HEK293T (cell line): ENCODE data around the gene OR10AD1.
A peak's percentile ranks its signal among the peaks of the same experiment; 100 is the strongest.

Source experiments
- CTCF ChIA-PET: fragments of 350-600 bp; formaldehyde crosslinking; extraction: SDS; loops from one replicate; lab custom pipeline; 2021; ENCODE audit warnings: antibody characterized with exemption, inconsistent platforms; lab: Yijun Ruan, JAX
- POLR2A ChIA-PET: fragments of 350-600 bp; formaldehyde crosslinking; extraction: SDS; loops from one replicate; lab custom pipeline; 2020; ENCODE audit warnings: antibody characterized with exemption, inconsistent platforms; lab: Yijun Ruan, JAX
- DNase-seq: peaks from one replicate; pipeline ENCODE4 v3.0.0; 2012; ENCODE audit warnings: mixed read lengths; ENCODE audit errors: extremely low spot score
- ARNT ChIP-seq: fragments of 450-650 bp; IDR thresholded peaks from 2 replicates; pipeline ENCODE4 v1.6.1; 2017; ENCODE audit warnings: mild to moderate bottlenecking
- BHLHE40 ChIP-seq: fragments of 450-650 bp; IDR thresholded peaks from 2 replicates; pipeline ENCODE4 v1.6.1; 2016; ENCODE audit warnings: mild to moderate bottlenecking, moderate library complexity, borderline replicate concordance
- CTBP1 ChIP-seq: fragments of 450-650 bp; IDR thresholded peaks from 2 replicates; pipeline ENCODE4 v1.6.1; 2016; ENCODE audit warnings: borderline replicate concordance
- ELF4 ChIP-seq: fragments of 450-650 bp; IDR thresholded peaks from 2 replicates; pipeline ENCODE4 v1.6.1; 2017; ENCODE audit warnings: antibody characterized with exemption
- FOXA1 ChIP-seq: fragments of 450-650 bp; IDR thresholded peaks from 2 replicates; pipeline ENCODE4 v1.6.1; 2016; ENCODE audit warnings: mild to moderate bottlenecking
- FOXK2 ChIP-seq: fragments of 450-650 bp; IDR thresholded peaks from 2 replicates; pipeline ENCODE4 v1.6.1; 2016; ENCODE audit warnings: mild to moderate bottlenecking
- FOXM1 ChIP-seq: fragments of 450-650 bp; IDR thresholded peaks from 2 replicates; pipeline ENCODE4 v1.6.1; 2017; ENCODE audit warnings: mild to moderate bottlenecking, borderline replicate concordance
- HDGF ChIP-seq: fragments of 450-650 bp; IDR thresholded peaks from 2 replicates; pipeline ENCODE4 v1.6.1; 2017; ENCODE audit warnings: antibody characterized with exemption, borderline replicate concordance
- L3MBTL2 ChIP-seq: fragments of 450-650 bp; conservative IDR thresholded peaks from 2 replicates; pipeline ENCODE4 v1.6.1; 2016; ENCODE audit warnings: mild to moderate bottlenecking
- LEF1 ChIP-seq: fragments of 450-650 bp; IDR thresholded peaks from 2 replicates; pipeline ENCODE4 v1.6.1; 2017; ENCODE audit warnings: mild to moderate bottlenecking, borderline replicate concordance
- NFRKB ChIP-seq: fragments of 450-650 bp; IDR thresholded peaks from 2 replicates; pipeline ENCODE4 v1.6.1; 2016; ENCODE audit warnings: mild to moderate bottlenecking, moderate library complexity
- PKNOX1 ChIP-seq: fragments of 450-650 bp; IDR thresholded peaks from 2 replicates; pipeline ENCODE4 v1.6.1; 2016
- SP1 ChIP-seq: fragments of 450-650 bp; IDR thresholded peaks from 2 replicates; pipeline ENCODE4 v1.6.1; 2017
- SUZ12 ChIP-seq: fragments of 450-650 bp; IDR thresholded peaks from 2 replicates; pipeline ENCODE4 v1.6.1; 2016; ENCODE audit warnings: mild to moderate bottlenecking
- TARDBP ChIP-seq: fragments of 450-650 bp; IDR thresholded peaks from 2 replicates; pipeline ENCODE4 v1.6.1; 2016
- ZNF384 ChIP-seq: fragments of 450-650 bp; IDR thresholded peaks from 2 replicates; pipeline ENCODE4 v1.6.1; 2016

The OR10AD1 gene

GRCh38 chr12:48198985-48199384 lies 4.1 kb downstream of the OR10AD1 start:
- TF ChIP-seq ELF4 (no peak), L3MBTL2 (no peak), NFRKB (no peak), PKNOX1 (no peak)
- ChIA-PET POLR2A (interaction anchor here (1.5 kb wide), 1 partner anchor 13 kb away, joined by 8 read pairs; no protein-coding TSS in a partner anchor), CTCF (interaction anchor here (0.6 to 2.9 kb wide), 3 partner anchors 9 to 34 kb away, joined by 3 to 10 read pairs (median 4); no protein-coding TSS in a partner anchor)
- no peak for DNase-seq

- TF ChIP-seq L3MBTL2 (no peak), LEF1 (no peak), BHLHE40 (no peak), PKNOX1 (no peak), SUZ12 (no peak), NFRKB (no peak), ELF4 (no peak), SP1 (no peak), FOXA1 (no peak), ARNT (no peak), TARDBP (no peak), CTBP1 (no peak), HDGF (no peak), FOXM1 (no peak), ZNF384 (no peak), FOXK2 (no peak)
- CTCF ChIA-PET, result interaction anchor here (0.6 to 2.9 kb wide), 4 partner anchors 9 to 33 kb away, joined by 3 to 10 read pairs (median 4); no protein-coding TSS in a partner anchor
- DNase-seq, result peak; percentile 19
- POLR2A ChIA-PET, result interaction anchor here (1.2 kb wide), 1 partner anchor 14 kb away, joined by 4 read pairs; no protein-coding TSS in a partner anchor
Measured at GRCh38 chr12:48198672-48198971, 4.5 kb downstream of the OR10AD1 start.

GRCh38 chr12:48197971-48198671 lies 5.0 kb downstream of the OR10AD1 start:
- CTCF ChIA-PET, result interaction anchor here (0.5 to 2.9 kb wide), 10 partner anchors 9 to 389 kb away, joined by 3 to 10 read pairs (median 3); partner anchors contain the start of gene CCDC184
- TF ChIP-seq NFRKB, result no peak
- peak; percentile 14; the same call in 1 of the 2 replicates for TF ChIP-seq PKNOX1
- TF ChIP-seq L3MBTL2, result peak; percentile 89
- no peak for TF ChIP-seq BHLHE40
- peak; percentile 90 for DNase-seq
- POLR2A ChIA-PET, result interaction anchor here (1.1 to 1.9 kb wide), 4 partner anchors 12 to 92 kb away, joined by 3 to 7 read pairs (median 4); partner anchors contain the start of genes ASB8 and SENP1

- TF ChIP-seq L3MBTL2, result no peak
- TF ChIP-seq ELF4, result no peak
- TF ChIP-seq ARNT, result no peak
- TF ChIP-seq FOXA1, result no peak
- TF ChIP-seq CTBP1, result no peak
- TF ChIP-seq HDGF, result no peak
- no peak for TF ChIP-seq TARDBP
- no peak for TF ChIP-seq ZNF384
- TF ChIP-seq NFRKB, result no peak
- no peak for TF ChIP-seq SUZ12
- TF ChIP-seq SP1, result no peak
- TF ChIP-seq LEF1, result no peak
- TF ChIP-seq FOXK2, result no peak
- no peak for TF ChIP-seq BHLHE40
- TF ChIP-seq PKNOX1, result no peak
- POLR2A ChIA-PET, result interaction anchor here (0.7 to 1.9 kb wide), 7 partner anchors 8 to 92 kb away, joined by 3 to 7 read pairs (median 4); partner anchors contain the start of genes ASB8, CCDC184, PFKM and SENP1
- DNase-seq, result peak; percentile 45
- CTCF ChIA-PET, result interaction anchor here (0.5 to 2.9 kb wide), 15 partner anchors 8 to 421 kb away, joined by 3 to 10 read pairs (median 3); partner anchors contain the start of gene CCDC184
Measured at GRCh38 chr12:48197549-48197970, 5.5 kb downstream of the OR10AD1 start.

- POLR2A ChIA-PET, result no interaction called here
- DNase-seq, result no peak
- CTCF ChIA-PET, result interaction anchor here (2.2 kb wide), 1 partner anchor 423 kb away, joined by 7 read pairs; no protein-coding TSS in a partner anchor
- TF ChIP-seq SP1 (no peak), CTBP1 (no peak), NFRKB (no peak), FOXK2 (no peak), ARNT (no peak)
Measured at GRCh38 chr12:48194799-48195201, 8.3 kb downstream of the OR10AD1 start.

- ChIA-PET CTCF (interaction anchor here (0.6 to 2.2 kb wide), 2 partner anchors 22 to 424 kb away, joined by 3 to 7 read pairs; no protein-coding TSS in a partner anchor), POLR2A (interaction anchor here (1.4 kb wide), 1 partner anchor 11 kb away, joined by 6 read pairs; no protein-coding TSS in a partner anchor)
- no peak for TF ChIP-seq LEF1
- TF ChIP-seq CTBP1, result no peak
- no peak for TF ChIP-seq HDGF
- TF ChIP-seq NFRKB, result no peak
- no peak for TF ChIP-seq FOXA1
- no peak for TF ChIP-seq ARNT
- no peak for TF ChIP-seq FOXM1
- TF ChIP-seq FOXK2, result no peak
- TF ChIP-seq SP1, result no peak
- no peak for TF ChIP-seq BHLHE40
- TF ChIP-seq ELF4, result no peak
- TF ChIP-seq TARDBP, result no peak
- no peak for TF ChIP-seq ZNF384
- TF ChIP-seq PKNOX1, result no peak
- TF ChIP-seq L3MBTL2, result no peak
- TF ChIP-seq SUZ12, result no peak
- DNase-seq, result no peak
Measured at GRCh38 chr12:48193623-48194022, 9.5 kb downstream of the OR10AD1 start.
